Measurements from ENCODE around the gene TNMD. TPM values are rescaled to one million over a fixed set of nuclear protein-coding genes. Genes with fewer than 3 reads are reported as not detected.

TNMD gene
- total RNA-seq, 2 donors from 2014 or later: not detected

DNA sequence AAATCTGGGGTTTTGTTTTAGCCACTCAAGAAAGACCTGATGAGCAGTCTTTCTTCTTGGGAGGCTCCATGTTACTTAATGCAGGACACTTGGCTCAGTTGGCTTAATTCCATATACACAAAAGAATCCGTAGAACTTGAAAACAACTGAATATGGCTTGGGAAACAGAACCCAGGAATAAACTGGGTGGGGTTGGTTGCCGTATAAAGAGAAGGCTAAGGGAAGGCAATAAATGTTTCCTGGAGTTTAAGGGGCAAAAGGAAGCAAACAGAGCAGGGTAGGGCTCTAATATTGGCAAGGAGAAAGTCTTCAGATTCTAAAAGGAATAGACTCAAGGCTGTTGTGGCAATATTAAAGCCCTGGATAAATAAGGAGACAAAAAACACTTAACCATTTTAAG lies 8.4 kb downstream of the TNMD start:
- whole genome bisulfite sequencing: 13% methylated on average over 2 of the region's 2 CpGs
- Histone ChIP-seq H3K4me3 (no peak overlapping the region), H3K27me3 (replicated peaks; ENCODE audit: insufficient read depth) (no peaks in the 10 kb centered on the region), H3K27ac (no peak overlapping the region), H3K36me3 (no peaks in the 10 kb centered on the region), H3K4me1 (replicated peaks) (no peaks in the 10 kb centered on the region), H3K9me3 (no peaks in the 10 kb centered on the region)
- DNase-seq (ENCODE audit: low spot score): no peak
- TF ChIP-seq POLR2AphosphoS5 (IDR thresholded peaks at IDR 0.05): no peak
- intact Hi-C loops (cut with DNase I): no loop called here

DNA sequence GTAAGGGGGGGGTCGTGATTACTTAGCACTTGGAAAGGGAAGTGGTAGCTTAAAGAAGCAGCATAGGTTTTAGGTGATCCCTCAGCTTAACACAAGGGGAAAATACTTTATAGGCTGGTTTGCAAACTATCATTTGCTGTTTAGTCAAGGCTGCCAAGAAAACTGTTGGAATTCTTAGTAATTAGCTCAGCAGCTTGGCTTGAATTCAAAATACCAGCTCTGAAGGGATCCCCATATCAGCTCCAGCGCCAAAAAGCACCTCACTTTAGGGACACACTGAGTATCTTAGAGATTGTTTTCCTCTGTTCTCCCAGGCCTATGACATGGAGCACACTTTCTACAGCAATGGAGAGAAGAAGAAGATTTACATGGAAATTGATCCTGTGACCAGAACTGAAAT lies 8.8 kb downstream of the TNMD start:
- Histone ChIP-seq H3K36me3 (no peaks in the 10 kb centered on the region), H3K9me3 (no peaks in the 10 kb centered on the region), H3K4me3 (no peak overlapping the region), H3K27me3 (replicated peaks; ENCODE audit: insufficient read depth) (no peaks in the 10 kb centered on the region), H3K27ac (no peak overlapping the region), H3K4me1 (replicated peaks) (no peaks in the 10 kb centered on the region)
- TF ChIP-seq POLR2AphosphoS5 (IDR thresholded peaks at IDR 0.05) (no peak), POLR2A (IDR thresholded peaks at IDR 0.05) (no peak)
- TF ChIP-seq, protein P1, sequence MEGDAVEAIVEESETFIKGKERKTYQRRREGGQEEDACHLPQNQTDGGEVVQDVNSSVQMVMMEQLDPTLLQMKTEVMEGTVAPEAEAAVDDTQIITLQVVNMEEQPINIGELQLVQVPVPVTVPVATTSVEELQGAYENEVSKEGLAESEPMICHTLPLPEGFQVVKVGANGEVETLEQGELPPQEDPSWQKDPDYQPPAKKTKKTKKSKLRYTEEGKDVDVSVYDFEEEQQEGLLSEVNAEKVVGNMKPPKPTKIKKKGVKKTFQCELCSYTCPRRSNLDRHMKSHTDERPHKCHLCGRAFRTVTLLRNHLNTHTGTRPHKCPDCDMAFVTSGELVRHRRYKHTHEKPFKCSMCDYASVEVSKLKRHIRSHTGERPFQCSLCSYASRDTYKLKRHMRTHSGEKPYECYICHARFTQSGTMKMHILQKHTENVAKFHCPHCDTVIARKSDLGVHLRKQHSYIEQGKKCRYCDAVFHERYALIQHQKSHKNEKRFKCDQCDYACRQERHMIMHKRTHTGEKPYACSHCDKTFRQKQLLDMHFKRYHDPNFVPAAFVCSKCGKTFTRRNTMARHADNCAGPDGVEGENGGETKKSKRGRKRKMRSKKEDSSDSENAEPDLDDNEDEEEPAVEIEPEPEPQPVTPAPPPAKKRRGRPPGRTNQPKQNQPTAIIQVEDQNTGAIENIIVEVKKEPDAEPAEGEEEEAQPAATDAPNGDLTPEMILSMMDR (IDR thresholded peaks at IDR 0.05): no peak
- no peak for DNase-seq (ENCODE audit: low spot score)
- WGBS: 9% methylated on average over 2 of the region's 2 CpGs
- intact Hi-C loops (cut with DNase I): no loop called here

DNA sequence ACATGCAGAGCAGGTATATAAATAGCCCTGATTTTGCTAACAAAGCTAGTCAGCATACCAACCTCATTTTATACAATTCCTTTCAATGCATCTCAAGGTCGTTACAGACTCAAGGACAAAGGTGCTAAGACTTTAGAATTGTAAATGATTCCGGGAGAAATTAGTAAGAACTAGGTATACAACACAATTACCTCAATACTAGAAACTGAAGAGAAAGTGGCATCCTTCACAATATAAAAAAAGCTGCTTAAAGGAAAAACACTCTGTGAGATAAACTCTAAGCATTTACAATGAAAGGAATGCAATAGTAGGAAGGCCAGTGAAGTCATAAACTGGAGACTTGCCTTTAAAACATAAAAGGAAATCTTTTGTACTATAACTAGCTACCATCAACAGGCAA lies 11.9 kb downstream of the TNMD start:
- H3K4me3 ChIP-seq: no peak overlapping the region
- intact Hi-C loops (cut with DNase I): no loop called here
- no peak for DNase-seq (ENCODE audit: low spot score)
- H3K4me1 ChIP-seq (replicated peaks): no peaks in the 10 kb centered on the region
- WGBS: 54% methylated on average over 2 of the region's 2 CpGs
- no peaks in the 10 kb centered on the region for H3K27me3 ChIP-seq (replicated peaks; ENCODE audit: insufficient read depth)
- TF ChIP-seq, protein P1 (IDR thresholded peaks at IDR 0.05): no peak
- no peak for TF ChIP-seq POLR2AphosphoS5 (IDR thresholded peaks at IDR 0.05)
- TF ChIP-seq POLR2A (IDR thresholded peaks at IDR 0.05): no peak
- no peaks in the 10 kb centered on the region for H3K9me3 ChIP-seq
- no peak overlapping the region for H3K27ac ChIP-seq
- H3K36me3 ChIP-seq: no peaks in the 10 kb centered on the region

DNA sequence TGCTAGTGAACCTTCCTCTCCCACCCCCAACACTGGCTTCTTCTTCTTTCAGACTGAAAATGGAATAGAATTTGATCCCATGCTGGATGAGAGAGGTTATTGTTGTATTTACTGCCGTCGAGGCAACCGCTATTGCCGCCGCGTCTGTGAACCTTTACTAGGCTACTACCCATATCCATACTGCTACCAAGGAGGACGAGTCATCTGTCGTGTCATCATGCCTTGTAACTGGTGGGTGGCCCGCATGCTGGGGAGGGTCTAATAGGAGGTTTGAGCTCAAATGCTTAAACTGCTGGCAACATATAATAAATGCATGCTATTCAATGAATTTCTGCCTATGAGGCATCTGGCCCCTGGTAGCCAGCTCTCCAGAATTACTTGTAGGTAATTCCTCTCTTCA lies 14.7 kb downstream of the TNMD start:
- H3K4me1 ChIP-seq (replicated peaks): no peaks in the 10 kb centered on the region
- 50% methylated on average over 9 of the region's 9 CpGs for WGBS
- H3K27ac ChIP-seq: no peak overlapping the region
- H3K4me3 ChIP-seq: no peak overlapping the region
- no peak for DNase-seq (ENCODE audit: low spot score)
- H3K9me3 ChIP-seq: no peaks in the 10 kb centered on the region
- intact Hi-C loops (cut with DNase I): no loop called here
- no peaks in the 10 kb centered on the region for H3K27me3 ChIP-seq (replicated peaks; ENCODE audit: insufficient read depth)
- no peaks in the 10 kb centered on the region for H3K36me3 ChIP-seq
- TF ChIP-seq POLR2AphosphoS5 (IDR thresholded peaks at IDR 0.05) (no peak), POLR2A (IDR thresholded peaks at IDR 0.05) (no peak)
- TF ChIP-seq, protein P1 (IDR thresholded peaks at IDR 0.05): no peak

DNA sequence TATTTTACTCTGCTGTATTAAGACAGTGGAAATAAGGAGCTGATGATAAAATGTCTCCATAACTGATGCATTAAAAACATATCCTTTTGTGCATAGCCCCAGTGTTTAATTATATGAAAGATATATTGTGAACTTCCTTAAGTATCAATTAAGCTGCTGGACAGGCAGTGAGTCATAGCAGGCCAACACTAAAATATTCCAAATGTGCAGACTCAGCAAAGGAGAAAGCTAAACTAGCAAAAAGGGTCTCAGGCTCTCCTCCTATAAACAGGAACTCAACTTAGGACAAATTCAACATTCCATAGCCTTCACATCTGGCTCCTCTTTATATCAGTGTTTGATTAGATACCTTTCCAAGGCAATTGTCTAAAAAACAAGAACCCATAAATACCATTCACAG lies 15.6 kb downstream of the TNMD start:
- Histone ChIP-seq H3K4me1 (replicated peaks) (no peaks in the 10 kb centered on the region), H3K9me3 (no peaks in the 10 kb centered on the region), H3K27ac (no peak overlapping the region), H3K36me3 (no peaks in the 10 kb centered on the region), H3K4me3 (no peak overlapping the region), H3K27me3 (replicated peaks; ENCODE audit: insufficient read depth) (no peaks in the 10 kb centered on the region)
- intact Hi-C loops (cut with DNase I): no loop called here
- DNase-seq (ENCODE audit: low spot score): no peak
- TF ChIP-seq POLR2AphosphoS5 (IDR thresholded peaks at IDR 0.05): no peak
- TF ChIP-seq, protein P1 (IDR thresholded peaks at IDR 0.05): no peak
- TF ChIP-seq POLR2A (IDR thresholded peaks at IDR 0.05): no peak
